ENCODE results near the gene LEP. TPM values are rescaled to one million over a fixed set of nuclear protein-coding genes. Genes with fewer than 3 reads are reported as not detected.

Gene LEP
- polyA plus RNA-seq, 1 of the 3 experiments (the other 2 are of a cell fraction) = not detected

DNA sequence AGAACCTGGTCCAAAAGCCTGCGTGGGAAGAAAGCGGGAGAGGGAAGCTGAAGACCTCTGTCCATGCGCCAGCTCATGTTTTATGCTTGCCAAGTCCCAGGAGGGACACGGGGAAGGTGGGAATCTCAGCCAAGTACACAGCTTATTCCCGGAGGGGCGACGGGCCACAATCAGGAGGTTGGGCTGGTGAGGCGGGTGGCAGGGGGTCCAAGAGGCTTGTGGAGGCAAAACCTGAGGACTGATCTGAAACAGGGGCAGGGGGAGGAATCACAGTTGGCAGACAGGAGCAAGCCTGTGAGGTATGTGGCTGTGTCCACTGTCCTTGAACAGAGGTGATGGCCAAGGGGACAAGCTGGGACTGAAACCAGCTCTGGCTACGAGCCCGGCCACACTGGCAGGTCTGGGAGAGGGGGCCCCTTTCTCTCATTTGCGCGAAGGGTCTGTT, 38.0 kb upstream of the LEP start:
- Histone ChIP-seq H3K4me3 (ENCODE audit: low read depth in 2 of 2, low read length in 1 of 2) (no peak overlapping the region), H3K27ac (ENCODE audit: low read depth in 2 of 2, low read length in 1 of 2) (no peak overlapping the region), H4K20me1 (ENCODE audit: insufficient read depth) (no peaks in the 10 kb centered on the region), H3K4me1 (ENCODE audit: control insufficient read depth in 1 of 2, insufficient read depth in 2 of 2, low read depth in 1 of 2, low read length in 1 of 2) (peaks cover 0 to 8% of the 10 kb centered on the region in 2 experiments; a peak in 1 of 4 replicates), H3K9ac (no peak overlapping the region), H3F3A (replicated peaks; ENCODE audit: insufficient read depth) (no peaks in the 10 kb centered on the region), H3K36me3 (replicated peaks in 1 of 2; ENCODE audit: control insufficient read depth in 1 of 2, insufficient read depth in 2 of 2, low read length in 1 of 2) (no peaks in the 10 kb centered on the region), H3K9me3 (no peaks in the 10 kb centered on the region), H3K9me2 (no peaks in the 10 kb centered on the region), H2AFZ (ENCODE audit: low read depth) (no peak overlapping the region), H3K27me3 (ENCODE audit: insufficient read depth) (peaks cover 25% of the 10 kb centered on the region), H3K79me2 (ENCODE audit: insufficient read depth) (no peaks in the 10 kb centered on the region), H3K4me2 (no peak overlapping the region)
- CTCF ChIA-PET = interaction anchor here (0.6 to 9.2 kb wide), 9 partner anchors 10 to 499 kb away, joined by 3 to 175 read pairs (median 4); no protein-coding TSS in a partner anchor
- POLR2A ChIA-PET = no interaction called here
- 84% methylated on average over 12 of the region's 12 CpGs for WGBS (ENCODE audit: low lambda C conversion rate)
- no peak for TF ChIP-seq JUND (IDR thresholded peaks at IDR 0.05)
- no peak for TF ChIP-seq SIN3A (IDR thresholded peaks at IDR 0.05; ENCODE audit: borderline replicate concordance, low read depth, low read length)
- TF ChIP-seq FOXM1 (IDR thresholded peaks at IDR 0.05; ENCODE audit: low read depth) = no peak
- TF ChIP-seq PBX3 (IDR thresholded peaks at IDR 0.05) = no peak
- no peak for TF ChIP-seq CHD2 (IDR thresholded peaks at IDR 0.05; ENCODE audit: low read length, partially characterized antibody)
- TF ChIP-seq RCOR1 (IDR thresholded peaks at IDR 0.05; ENCODE audit: low read length) = no peak
- TF ChIP-seq SMC3 (IDR thresholded peaks at IDR 0.05; ENCODE audit: low read depth, low read length) = no peak
- TF ChIP-seq, protein P1, sequence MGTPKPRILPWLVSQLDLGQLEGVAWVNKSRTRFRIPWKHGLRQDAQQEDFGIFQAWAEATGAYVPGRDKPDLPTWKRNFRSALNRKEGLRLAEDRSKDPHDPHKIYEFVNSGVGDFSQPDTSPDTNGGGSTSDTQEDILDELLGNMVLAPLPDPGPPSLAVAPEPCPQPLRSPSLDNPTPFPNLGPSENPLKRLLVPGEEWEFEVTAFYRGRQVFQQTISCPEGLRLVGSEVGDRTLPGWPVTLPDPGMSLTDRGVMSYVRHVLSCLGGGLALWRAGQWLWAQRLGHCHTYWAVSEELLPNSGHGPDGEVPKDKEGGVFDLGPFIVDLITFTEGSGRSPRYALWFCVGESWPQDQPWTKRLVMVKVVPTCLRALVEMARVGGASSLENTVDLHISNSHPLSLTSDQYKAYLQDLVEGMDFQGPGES (IDR thresholded peaks at IDR 0.05; ENCODE audit: low read depth, low read length) = no peak
- DNase-seq = peak; percentile 27

- CTCF ChIA-PET = interaction anchor here (1.0 to 9.2 kb wide), 6 partner anchors 17 to 496 kb away, joined by 3 to 175 read pairs (median 8); no protein-coding TSS in a partner anchor
- H3K9ac ChIP-seq = no peak overlapping the region
- no peaks in the 10 kb centered on the region for H3K9me3 ChIP-seq
- H3K27ac ChIP-seq (ENCODE audit: low read depth in 2 of 2, low read length in 1 of 2) = no peak overlapping the region
- no peak overlapping the region for H3K4me2 ChIP-seq
- H3K36me3 ChIP-seq (replicated peaks in 1 of 2; ENCODE audit: control insufficient read depth in 1 of 2, insufficient read depth in 2 of 2, low read length in 1 of 2) = no peaks in the 10 kb centered on the region
- WGBS (ENCODE audit: low lambda C conversion rate) = 55% methylated on average over 8 of the region's 8 CpGs
- H2AFZ ChIP-seq (ENCODE audit: low read depth) = no peak overlapping the region
- peaks cover 0 to 8% of the 10 kb centered on the region in 2 experiments; a peak in 1 of 4 replicates for H3K4me1 ChIP-seq (ENCODE audit: control insufficient read depth in 1 of 2, insufficient read depth in 2 of 2, low read depth in 1 of 2, low read length in 1 of 2)
- no peak for TF ChIP-seq FOXJ3 (CRISPR knock-in tag; IDR thresholded peaks at IDR 0.05)
- no peak for TF ChIP-seq RXRA (IDR thresholded peaks at IDR 0.05; ENCODE audit: borderline replicate concordance, low read depth)
- TF ChIP-seq, protein P2, sequence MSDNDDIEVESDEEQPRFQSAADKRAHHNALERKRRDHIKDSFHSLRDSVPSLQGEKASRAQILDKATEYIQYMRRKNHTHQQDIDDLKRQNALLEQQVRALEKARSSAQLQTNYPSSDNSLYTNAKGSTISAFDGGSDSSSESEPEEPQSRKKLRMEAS (IDR thresholded peaks at IDR 0.05; ENCODE audit: low read depth) = no peak
- H3K27me3 ChIP-seq (ENCODE audit: insufficient read depth) = peaks cover 25% of the 10 kb centered on the region
- no peaks in the 10 kb centered on the region for H3K9me2 ChIP-seq
- H3F3A ChIP-seq (replicated peaks; ENCODE audit: insufficient read depth) = no peaks in the 10 kb centered on the region
- H3K79me2 ChIP-seq (ENCODE audit: insufficient read depth) = no peaks in the 10 kb centered on the region
- H4K20me1 ChIP-seq (ENCODE audit: insufficient read depth) = no peaks in the 10 kb centered on the region
- no peak overlapping the region for H3K4me3 ChIP-seq (ENCODE audit: low read depth in 2 of 2, low read length in 1 of 2)
- POLR2A ChIA-PET = no interaction called here
- no peak for DNase-seq
Measured at GRCh38 chr7:128203710-128204214, 37.3 kb upstream of the LEP start.

Measured in SK-N-SH (cell line).